ACC112 (cell line): ENCODE data around the gene MYRIP.

Experiments
- H2AFZ ChIP-seq: fragments of 200-600 bp; sonication (generic); one replicate; pipeline ENCODE4 v1.6.0; 2017; ENCODE audit warnings: antibody characterized with exemption, low read length; ENCODE audit not compliant: unreplicated experiment
- H3K27ac ChIP-seq: fragments of 200-600 bp; sonication (generic); 2 replicates; pipeline ENCODE4 v1.5.1; 2014; ENCODE audit warnings: low read depth, mild to moderate bottlenecking, antibody characterized with exemption, low read length, moderate library complexity
- H3K27me3 ChIP-seq: fragments of 200-600 bp; sonication (generic); 2 replicates; pipeline ENCODE4 v1.6.1; 2014; ENCODE audit warnings: mild to moderate bottlenecking, antibody characterized with exemption, low read length, moderate library complexity, mixed read lengths; ENCODE audit not compliant: insufficient read depth
- H3K36me3 ChIP-seq: fragments of 200-600 bp; sonication (generic); 2 replicates; pipeline ENCODE4 v1.6.1; 2016; ENCODE audit warnings: mild to moderate bottlenecking, antibody characterized with exemption, low read length, moderate library complexity, mixed read lengths; ENCODE audit not compliant: insufficient read depth
- H3K4me1 ChIP-seq: fragments of 200-600 bp; sonication (generic); one replicate; pipeline ENCODE4 v1.6.1; 2016; ENCODE audit warnings: low read length, mixed read lengths; ENCODE audit not compliant: insufficient read depth, unreplicated experiment, control insufficient read depth
- H3K4me3 ChIP-seq: fragments of 200-600 bp; sonication (generic); 2 replicates; pipeline ENCODE4 v1.5.1; 2014; ENCODE audit warnings: mild to moderate bottlenecking, low read depth, low read length
- H3K79me2 ChIP-seq: fragments of 200-600 bp; sonication (generic); one replicate; pipeline ENCODE4 v1.6.0; 2016; ENCODE audit warnings: low read length; ENCODE audit not compliant: control insufficient read depth, unreplicated experiment, insufficient read depth

The MYRIP gene

GRCh38 chr3:40200692-40201316 is 391.4 kb downstream of the MYRIP start:
- Histone ChIP-seq H3K4me3 (peak overlapping the region; percentile 8; the same call in 1 of the 2 replicates), H2AFZ (peak overlapping the region; percentile 23), H3K27me3 (no peaks in the 10 kb centered on the region), H3K27ac (no peak overlapping the region), H3K79me2 (no peaks in the 10 kb centered on the region), H3K4me1 (peaks cover 6% of the 10 kb centered on the region), H3K36me3 (no peaks in the 10 kb centered on the region)

DNA sequence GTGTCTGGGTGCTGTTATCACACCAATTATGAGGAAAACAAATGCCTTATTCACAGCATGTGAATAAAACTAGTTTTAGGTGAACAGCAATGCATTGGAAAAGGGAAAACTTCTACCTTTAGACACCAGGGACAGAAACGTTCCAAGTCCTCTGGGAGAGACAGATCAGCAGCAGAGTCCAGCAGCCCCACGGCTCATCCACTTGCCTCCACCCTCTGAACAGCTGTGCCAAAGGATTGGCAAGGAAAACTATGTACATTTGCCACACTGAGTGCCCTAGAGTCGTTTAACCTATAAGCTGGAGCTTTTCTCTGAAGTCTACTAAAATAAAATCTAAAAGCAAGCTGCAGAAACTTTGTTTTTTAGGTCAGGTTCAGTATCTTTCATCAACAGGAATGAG is 392.4 kb downstream of the MYRIP start:
- H3K27me3 ChIP-seq = no peaks in the 10 kb centered on the region
- H2AFZ ChIP-seq = no peak overlapping the region
- no peak overlapping the region for H3K4me3 ChIP-seq
- no peak overlapping the region for H3K27ac ChIP-seq
- peaks cover 6% of the 10 kb centered on the region for H3K4me1 ChIP-seq
- no peaks in the 10 kb centered on the region for H3K36me3 ChIP-seq
- H3K79me2 ChIP-seq = no peaks in the 10 kb centered on the region

DNA sequence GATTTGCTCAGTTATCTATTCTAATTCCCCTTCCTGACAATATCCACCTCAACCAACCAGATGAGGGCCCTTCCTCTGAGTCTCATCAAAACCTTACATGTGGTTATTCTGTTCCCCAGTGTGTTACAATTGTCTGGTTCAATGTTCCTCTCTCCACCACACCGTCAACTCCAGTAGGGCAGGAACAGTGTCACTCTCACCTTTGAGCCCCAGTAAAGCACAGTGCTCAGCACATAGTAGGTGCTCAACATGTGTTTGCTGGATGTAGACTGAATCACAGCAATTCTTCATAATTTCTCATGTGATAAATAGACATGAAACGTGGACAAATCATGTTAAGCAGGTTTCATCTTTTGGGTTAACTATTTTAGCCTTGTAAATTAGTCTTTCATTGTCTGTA is 397.1 kb downstream of the MYRIP start:
- Histone ChIP-seq H3K4me1 (peaks cover 26% of the 10 kb centered on the region), H3K36me3 (no peaks in the 10 kb centered on the region), H3K27ac (no peak overlapping the region), H3K79me2 (no peaks in the 10 kb centered on the region), H3K27me3 (no peaks in the 10 kb centered on the region), H2AFZ (no peak overlapping the region), H3K4me3 (no peak overlapping the region)

DNA sequence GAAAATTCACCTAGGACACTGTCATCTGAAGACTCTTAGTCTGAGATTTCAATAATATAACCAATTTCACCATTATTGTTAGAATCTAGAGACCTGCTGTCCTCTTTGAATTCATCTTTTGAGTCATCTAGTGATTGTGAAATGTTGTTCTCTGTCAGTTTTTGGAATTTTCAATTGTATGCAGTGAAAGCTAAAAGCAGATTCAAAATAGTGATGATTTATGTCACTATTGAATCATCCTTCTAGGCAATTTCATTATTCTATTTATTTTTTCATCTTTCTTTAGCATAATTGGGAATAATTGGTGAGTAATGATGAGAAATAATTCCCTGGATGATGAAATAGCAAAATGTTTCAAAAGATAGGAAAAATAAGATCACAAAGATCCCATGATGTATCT is 398.4 kb downstream of the MYRIP start:
- Histone ChIP-seq H3K36me3 (no peaks in the 10 kb centered on the region), H3K4me3 (no peak overlapping the region), H3K27me3 (no peaks in the 10 kb centered on the region), H2AFZ (no peak overlapping the region), H3K4me1 (peaks cover 29% of the 10 kb centered on the region), H3K79me2 (no peaks in the 10 kb centered on the region), H3K27ac (peak overlapping the region; percentile 90)

DNA sequence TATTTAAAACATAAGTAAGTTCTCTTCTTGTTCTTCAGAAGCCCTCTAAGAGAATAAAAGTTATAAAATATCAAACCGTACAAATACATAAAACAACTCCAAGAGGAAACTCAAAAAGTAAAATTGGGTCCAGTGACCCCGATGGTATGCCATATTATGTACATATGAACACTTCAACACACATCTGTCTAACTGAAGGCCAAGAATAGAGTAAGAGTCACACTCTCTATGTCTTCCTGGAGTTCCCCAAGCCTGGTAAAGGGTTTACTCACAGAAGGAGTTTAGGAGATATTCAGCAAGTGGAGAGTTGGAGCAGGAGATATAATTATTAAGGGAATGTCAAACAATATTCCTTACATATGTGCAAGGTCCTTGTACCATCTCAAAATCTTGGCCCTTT is 398.8 kb downstream of the MYRIP start:
- no peaks in the 10 kb centered on the region for H3K27me3 ChIP-seq
- no peaks in the 10 kb centered on the region for H3K36me3 ChIP-seq
- H3K4me1 ChIP-seq = peaks cover 29% of the 10 kb centered on the region
- H3K27ac ChIP-seq = peak overlapping the region; percentile 90
- H3K4me3 ChIP-seq = no peak overlapping the region
- H2AFZ ChIP-seq = no peak overlapping the region
- no peaks in the 10 kb centered on the region for H3K79me2 ChIP-seq

GRCh38 chr3:40211579-40211978 is 402.2 kb downstream of the MYRIP start:
- Histone ChIP-seq H3K4me3 (no peak overlapping the region), H2AFZ (no peak overlapping the region), H3K4me1 (peaks cover 29% of the 10 kb centered on the region), H3K36me3 (0 out of 2 replicates have a peak, but pooled peaks cover 5% of the 10 kb centered on the region), H3K79me2 (no peaks in the 10 kb centered on the region), H3K27ac (0 out of 2 replicates have a peak overlapping the region, but pooled peaks have one; percentile 18), H3K27me3 (no peaks in the 10 kb centered on the region)

GRCh38 chr3:40213556-40213955 is 404.1 kb downstream of the MYRIP start:
- Histone ChIP-seq H3K4me1 (peaks cover 16% of the 10 kb centered on the region), H2AFZ (no peak overlapping the region), H3K27ac (no peak overlapping the region), H3K27me3 (no peaks in the 10 kb centered on the region), H3K36me3 (0 out of 2 replicates have a peak, but pooled peaks cover 5% of the 10 kb centered on the region), H3K79me2 (no peaks in the 10 kb centered on the region), H3K4me3 (no peak overlapping the region)

DNA sequence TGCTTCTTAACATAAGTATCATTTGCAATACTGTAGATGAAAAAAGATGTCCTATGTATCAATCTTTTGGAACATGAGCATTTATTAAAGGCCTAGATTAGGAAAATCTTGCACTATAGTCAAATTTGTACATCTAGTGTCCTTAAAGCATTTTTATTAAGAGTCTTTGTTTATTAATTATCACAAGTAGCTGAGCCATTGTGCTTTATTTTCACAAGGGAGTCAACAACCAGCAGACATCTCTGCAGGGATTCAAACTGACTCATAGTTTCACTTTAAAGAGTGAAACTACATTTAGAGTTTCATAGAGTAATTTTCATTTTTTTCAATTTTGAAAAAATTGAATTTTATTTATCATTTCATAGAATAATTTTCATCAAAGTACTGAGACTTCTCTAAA is 405.6 kb downstream of the MYRIP start:
- Histone ChIP-seq H3K4me3 (no peak overlapping the region), H3K4me1 (peaks cover 11% of the 10 kb centered on the region), H3K79me2 (no peaks in the 10 kb centered on the region), H2AFZ (no peak overlapping the region), H3K36me3 (0 out of 2 replicates have a peak, but pooled peaks cover 5% of the 10 kb centered on the region), H3K27me3 (no peaks in the 10 kb centered on the region), H3K27ac (no peak overlapping the region)

- no peaks in the 10 kb centered on the region for H3K79me2 ChIP-seq
- no peaks in the 10 kb centered on the region for H3K27me3 ChIP-seq
- no peak overlapping the region for H3K4me3 ChIP-seq
- H2AFZ ChIP-seq = no peak overlapping the region
- H3K27ac ChIP-seq = no peak overlapping the region
- 0 out of 2 replicates have a peak, but pooled peaks cover 5% of the 10 kb centered on the region for H3K36me3 ChIP-seq
- H3K4me1 ChIP-seq = peaks cover 3% of the 10 kb centered on the region
These were observed 407.1 kb downstream of the MYRIP start for GRCh38 chr3:40216471-40216870.

GRCh38 chr3:40223856-40224255 is 414.4 kb downstream of the MYRIP start:
- no peak overlapping the region for H2AFZ ChIP-seq
- H3K4me1 ChIP-seq = no peaks in the 10 kb centered on the region
- H3K27ac ChIP-seq = no peak overlapping the region
- no peaks in the 10 kb centered on the region for H3K79me2 ChIP-seq
- H3K4me3 ChIP-seq = no peak overlapping the region
- no peaks in the 10 kb centered on the region for H3K27me3 ChIP-seq
- H3K36me3 ChIP-seq = no peaks in the 10 kb centered on the region

DNA sequence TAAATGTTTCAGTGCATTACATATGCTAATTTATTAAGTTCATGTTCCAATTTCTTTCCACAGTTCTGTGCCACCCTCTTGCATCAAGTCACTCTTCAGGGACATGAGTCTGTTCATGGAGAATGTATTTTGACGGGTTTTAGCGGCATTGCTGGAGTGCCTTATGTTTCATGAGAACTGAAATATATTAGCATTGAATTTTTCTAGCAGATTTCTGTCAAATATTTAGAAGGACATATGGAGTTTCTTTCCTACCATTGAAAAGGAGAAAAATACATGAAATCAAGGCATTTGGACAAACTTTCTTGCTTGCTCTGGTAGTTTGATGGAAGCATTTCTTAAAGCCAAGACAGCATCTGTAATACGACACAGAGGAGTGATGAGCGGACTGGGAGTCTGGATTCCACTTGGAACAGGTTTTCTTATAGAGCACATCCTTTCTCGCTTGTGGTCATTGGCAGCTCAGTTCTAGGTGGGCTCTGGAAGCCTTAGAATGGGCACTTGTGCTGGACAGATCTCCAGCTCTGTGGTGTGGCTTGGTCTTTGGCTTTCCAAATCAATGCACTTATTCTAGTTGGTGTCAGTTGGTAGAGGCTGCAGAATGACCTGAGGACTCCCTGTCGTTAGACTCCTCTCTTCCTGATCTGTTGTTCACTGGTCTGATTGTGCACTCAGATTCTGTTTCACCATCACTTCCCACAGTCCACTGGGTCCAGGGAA is 415.5 kb downstream of the MYRIP start:
- Histone ChIP-seq H3K27me3 (no peaks in the 10 kb centered on the region), H3K27ac (no peak overlapping the region), H3K4me1 (no peaks in the 10 kb centered on the region), H3K79me2 (no peaks in the 10 kb centered on the region), H2AFZ (no peak overlapping the region), H3K4me3 (no peak overlapping the region), H3K36me3 (no peaks in the 10 kb centered on the region)
